ENCODE data around the gene CCDC127. TPM values are rescaled to one million over a fixed set of nuclear protein-coding genes. Genes with fewer than 3 reads are reported as not detected.
A peak's percentile ranks its signal among the peaks of the same experiment; 100 is the strongest.
"Not testable (repeated sequence)": the region's sequence is repeated elsewhere in the genome, so short reads cannot be mapped to it uniquely, and the experiment has no call there.

Gene CCDC127
- total and polyA plus RNA-seq, 12 donors, result 3.0 to 9.7 (median 6.5) TPM

DNA sequence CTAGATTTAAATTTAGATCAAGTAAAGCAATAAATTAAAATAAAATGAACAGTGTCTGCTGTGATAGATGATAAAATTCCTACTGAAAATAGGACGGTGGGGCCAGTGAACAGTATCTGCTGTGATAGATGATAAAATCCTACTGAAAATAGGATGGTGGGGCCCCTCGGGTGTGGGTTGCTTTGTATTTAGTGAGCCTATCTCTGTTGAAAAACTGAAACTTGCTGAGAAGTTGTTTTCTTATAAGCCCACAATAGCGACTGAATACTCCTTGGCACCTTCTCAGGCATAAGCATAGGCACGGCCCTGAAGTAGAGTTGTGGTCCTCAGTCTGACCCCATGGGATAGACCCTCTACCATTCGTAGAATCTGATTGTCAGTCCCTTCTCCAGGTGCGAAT lies 5.8 kb upstream of the CCDC127 start:
- intact Hi-C loops (cut with DNase I), result no loop called here
- H3K9me3 ChIP-seq (replicated peaks in 1 of 3), result no peaks in the 10 kb centered on the region
- TF ChIP-seq, protein P1, sequence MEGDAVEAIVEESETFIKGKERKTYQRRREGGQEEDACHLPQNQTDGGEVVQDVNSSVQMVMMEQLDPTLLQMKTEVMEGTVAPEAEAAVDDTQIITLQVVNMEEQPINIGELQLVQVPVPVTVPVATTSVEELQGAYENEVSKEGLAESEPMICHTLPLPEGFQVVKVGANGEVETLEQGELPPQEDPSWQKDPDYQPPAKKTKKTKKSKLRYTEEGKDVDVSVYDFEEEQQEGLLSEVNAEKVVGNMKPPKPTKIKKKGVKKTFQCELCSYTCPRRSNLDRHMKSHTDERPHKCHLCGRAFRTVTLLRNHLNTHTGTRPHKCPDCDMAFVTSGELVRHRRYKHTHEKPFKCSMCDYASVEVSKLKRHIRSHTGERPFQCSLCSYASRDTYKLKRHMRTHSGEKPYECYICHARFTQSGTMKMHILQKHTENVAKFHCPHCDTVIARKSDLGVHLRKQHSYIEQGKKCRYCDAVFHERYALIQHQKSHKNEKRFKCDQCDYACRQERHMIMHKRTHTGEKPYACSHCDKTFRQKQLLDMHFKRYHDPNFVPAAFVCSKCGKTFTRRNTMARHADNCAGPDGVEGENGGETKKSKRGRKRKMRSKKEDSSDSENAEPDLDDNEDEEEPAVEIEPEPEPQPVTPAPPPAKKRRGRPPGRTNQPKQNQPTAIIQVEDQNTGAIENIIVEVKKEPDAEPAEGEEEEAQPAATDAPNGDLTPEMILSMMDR (IDR thresholded peaks at IDR 0.05), result no peak
- no peak for TF ChIP-seq POLR2A (IDR thresholded peaks at IDR 0.05)
- no peak overlapping the region for H3K27ac ChIP-seq
- H3K4me3 ChIP-seq, result no peak overlapping the region
- H3K36me3 ChIP-seq (replicated peaks in 1 of 2), result peaks cover 0 to 51% of the 10 kb centered on the region in 2 donors
- H3K27me3 ChIP-seq, result no peaks in the 10 kb centered on the region
- H3K4me1 ChIP-seq (replicated peaks in 1 of 2), result peaks cover 0 to 24% of the 10 kb centered on the region in 2 donors
- no peak for DNase-seq
- 66 to 85% (median 81%) methylated on average over 6 of the region's 6 CpGs for WGBS, 4 donors

DNA sequence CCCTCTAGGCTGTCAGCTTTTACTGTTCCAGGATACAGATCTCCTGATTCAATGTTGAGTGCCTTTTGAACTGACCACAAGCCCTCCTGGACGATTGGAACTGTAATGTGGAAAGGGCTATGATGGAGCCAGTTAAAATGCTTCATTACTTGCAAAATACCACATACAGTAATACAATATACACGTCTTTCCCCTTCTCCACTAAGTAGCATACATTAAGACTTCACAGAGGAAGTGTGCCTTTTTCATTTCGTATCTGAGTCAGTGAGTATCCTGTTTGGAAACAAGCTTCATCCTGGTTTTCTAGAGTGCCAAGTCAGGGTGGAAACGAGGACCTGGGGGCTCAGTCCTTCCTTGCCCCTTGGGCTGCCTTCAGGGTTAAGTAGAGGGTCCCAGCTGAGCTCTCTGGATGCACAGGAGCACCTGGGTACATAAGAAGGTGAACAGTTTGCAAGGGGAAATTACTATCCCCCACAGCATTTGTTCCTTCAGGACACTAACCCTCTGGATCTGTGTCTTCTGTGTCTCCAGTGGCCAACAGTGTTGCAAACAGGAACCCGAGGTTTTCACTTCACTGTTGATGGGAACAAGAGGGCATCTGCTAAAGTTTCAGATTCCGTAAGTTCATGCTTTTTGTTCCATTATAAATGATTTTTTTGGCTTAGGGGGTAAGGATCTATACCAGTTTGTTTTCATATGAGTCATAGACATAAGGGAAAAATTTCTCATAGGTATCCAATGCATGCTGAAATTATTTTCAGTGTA lies 5.2 kb upstream of the CCDC127 start:
- DNase-seq; H3K27me3 ChIP-seq; H3K27ac ChIP-seq; H3K9me3 ChIP-seq (replicated peaks in 1 of 3); intact Hi-C loops (cut with DNase I); H3K4me3 ChIP-seq: not testable (repeated sequence)
- H3K4me1 ChIP-seq (replicated peaks in 1 of 2), result peaks cover 0 to 24% of the 10 kb centered on the region in 2 donors
- H3K36me3 ChIP-seq (replicated peaks in 1 of 2), result peaks cover 0 to 45% of the 10 kb centered on the region in 2 donors
- WGBS, 4 donors, result 49 to 61% (median 50%) methylated on average over 5 to 6 of the region's 6 CpGs

DNA sequence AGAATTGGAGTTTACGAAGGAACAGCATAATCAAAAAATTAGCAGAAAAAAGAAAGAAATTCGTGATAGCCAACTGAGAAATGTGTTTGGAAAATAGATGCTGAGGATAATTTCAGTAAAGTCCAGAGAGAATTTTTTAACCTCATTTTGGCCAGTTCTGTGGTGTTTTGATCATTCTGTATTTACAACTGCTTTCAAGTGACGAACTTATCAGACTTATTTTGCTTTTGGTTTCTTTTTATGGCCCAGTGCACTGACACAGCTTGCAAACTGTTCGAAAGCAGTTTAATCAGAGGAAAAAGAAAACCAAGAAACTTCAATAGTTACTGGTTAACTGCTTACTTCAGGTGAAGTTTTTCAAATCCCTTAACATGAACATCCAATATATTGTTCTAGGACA lies 2.0 kb upstream of the CCDC127 start:
- peaks cover 8 to 30% of the 10 kb centered on the region in 2 donors for H3K4me1 ChIP-seq (replicated peaks in 1 of 2)
- DNase-seq, result no peak
- 8 to 15% (median 11%) methylated on average over 4 of the region's 4 CpGs for WGBS, 4 donors
- intact Hi-C loops (cut with DNase I), result no loop called here
- H3K9me3 ChIP-seq (replicated peaks in 1 of 3), result no peaks in the 10 kb centered on the region
- TF ChIP-seq, protein P1 (IDR thresholded peaks at IDR 0.05), result no peak
- TF ChIP-seq POLR2A (IDR thresholded peaks at IDR 0.05), result peak in 1 of 2 donors; percentile 33
- peaks cover 0 to 14% of the 10 kb centered on the region in 2 donors for H3K36me3 ChIP-seq (replicated peaks in 1 of 2)
- peak overlapping the region in 2 of 4 donors; percentile 81 to 83 for H3K4me3 ChIP-seq
- H3K27ac ChIP-seq, result peak overlapping the region in 4 of 5 donors; percentile 18 to 92 (median 90)
- H3K27me3 ChIP-seq, result no peaks in the 10 kb centered on the region

DNA sequence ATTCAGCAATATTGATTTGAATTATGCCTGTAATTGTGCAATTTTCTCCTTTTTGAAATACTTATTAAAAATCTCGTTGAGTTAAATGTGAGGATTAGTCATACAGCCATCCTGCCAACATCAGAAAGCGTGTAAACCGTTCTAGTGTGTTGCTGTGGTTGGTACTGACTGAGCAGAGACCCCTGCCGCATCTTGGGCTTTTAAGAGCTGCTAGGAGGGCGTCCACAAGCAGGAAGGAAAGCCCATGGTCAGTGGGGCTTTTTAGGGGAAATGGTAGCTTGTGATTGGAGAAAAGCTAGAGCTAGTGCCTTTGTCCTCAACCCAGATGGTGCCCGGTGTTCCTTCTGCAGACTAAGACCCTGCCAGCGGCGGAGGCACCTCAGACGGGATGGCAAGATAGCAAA lies 1.5 kb upstream of the CCDC127 start:
- Histone ChIP-seq H3K27ac (peak overlapping the region in 4 of 5 donors; percentile 18 to 92 (median 90)), H3K9me3 (replicated peaks in 1 of 3) (no peaks in the 10 kb centered on the region), H3K27me3 (no peaks in the 10 kb centered on the region), H3K4me3 (peak overlapping the region in 2 of 4 donors; percentile 81 to 83), H3K4me1 (replicated peaks in 1 of 2) (peaks cover 11 to 33% of the 10 kb centered on the region in 2 donors), H3K36me3 (replicated peaks in 1 of 2) (peaks cover 0 to 8% of the 10 kb centered on the region in 2 donors)
- DNase-seq, result peak in 3 of 7 donors; percentile 27 to 34 (median 27)
- intact Hi-C loops (cut with DNase I), result no loop called here
- TF ChIP-seq POLR2A (IDR thresholded peaks at IDR 0.05), result no peak
- TF ChIP-seq, protein P1 (IDR thresholded peaks at IDR 0.05), result no peak
- 5 to 7% (median 6%) methylated on average over 9 of the region's 9 CpGs for WGBS, 4 donors
